C1 segment of cervical spinal cord (tissue), 14 donors: ENCODE data around the gene TENT5C.
A peak's percentile ranks its signal among the peaks of the same experiment; 100 is the strongest.

Experiments used
- DNase-seq, 14 donors: peaks; one replicate each; lab custom pipeline; 2025; lab: John Stamatoyannopoulos, UW

The TENT5C gene

GRCh38 chr1:117573386-117574023 lies 32.3 kb upstream of the TENT5C start:
- DNase-seq = no peak

- DNase-seq = no peak
Observed at GRCh38 chr1:117574161-117574835, 31.6 kb upstream of the TENT5C start.

DNA sequence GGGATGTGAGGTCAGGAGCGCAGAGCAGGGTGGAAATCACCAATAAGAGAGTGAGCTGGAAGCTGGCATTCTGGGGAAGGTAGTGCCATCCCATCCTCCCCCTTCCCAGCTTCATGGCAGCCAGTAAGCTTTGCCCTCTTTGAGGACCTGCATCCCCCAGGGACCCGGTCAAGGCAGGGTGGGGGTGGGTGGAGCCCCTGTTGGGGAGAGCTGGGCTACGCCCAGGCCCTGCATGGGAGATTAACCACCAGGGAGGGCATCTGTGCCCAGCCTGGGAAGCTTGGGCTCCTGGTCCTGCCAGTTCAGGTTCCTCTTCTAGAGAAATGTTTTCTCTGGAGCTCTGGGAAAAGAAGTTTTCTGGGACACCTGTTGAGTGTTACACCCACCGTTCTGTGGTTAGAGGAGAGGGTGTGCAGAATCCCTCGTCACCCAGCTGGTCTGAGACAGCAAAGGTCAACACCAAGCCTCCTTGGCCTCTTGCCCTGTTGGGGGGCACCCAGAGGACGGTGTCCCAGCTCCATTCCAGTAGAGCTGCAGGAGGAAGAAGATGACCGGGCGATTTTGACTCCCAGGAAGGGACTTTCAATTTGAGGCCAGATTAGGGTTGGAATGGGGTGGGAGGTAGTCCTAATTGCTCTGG lies 30.1 kb upstream of the TENT5C start:
- DNase-seq = no peak

DNA sequence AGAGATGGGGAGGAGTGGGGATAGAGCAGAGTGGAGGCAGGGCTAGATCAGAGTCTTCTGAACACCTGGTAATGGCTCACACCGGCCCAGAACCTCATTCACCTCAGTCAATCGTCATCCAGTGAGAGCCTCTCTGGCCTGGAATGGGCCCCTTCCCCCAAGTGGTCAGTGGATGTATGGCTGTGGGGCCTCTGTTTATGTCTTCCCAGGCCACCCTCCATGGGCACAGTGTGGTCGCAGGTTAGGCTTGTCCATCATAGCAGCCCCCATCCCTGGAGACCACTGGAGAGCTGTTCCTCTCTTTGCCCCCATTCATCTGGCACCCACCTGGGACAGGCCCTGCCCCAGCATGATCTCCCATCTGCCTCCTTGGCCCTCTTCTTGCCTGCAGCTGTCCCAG lies 29.6 kb upstream of the TENT5C start:
- no peak for DNase-seq

- DNase-seq = no peak
Observed at GRCh38 chr1:117577191-117577885, 28.5 kb upstream of the TENT5C start.

- DNase-seq = no peak
Observed at GRCh38 chr1:117578466-117578865, 27.4 kb upstream of the TENT5C start.

- DNase-seq = no peak
Observed at GRCh38 chr1:117579221-117579906, 26.5 kb upstream of the TENT5C start.

GRCh38 chr1:117580436-117580835 lies 25.4 kb upstream of the TENT5C start:
- DNase-seq = no peak

- no peak for DNase-seq
Observed at GRCh38 chr1:117580882-117581281, 25.0 kb upstream of the TENT5C start.

DNA sequence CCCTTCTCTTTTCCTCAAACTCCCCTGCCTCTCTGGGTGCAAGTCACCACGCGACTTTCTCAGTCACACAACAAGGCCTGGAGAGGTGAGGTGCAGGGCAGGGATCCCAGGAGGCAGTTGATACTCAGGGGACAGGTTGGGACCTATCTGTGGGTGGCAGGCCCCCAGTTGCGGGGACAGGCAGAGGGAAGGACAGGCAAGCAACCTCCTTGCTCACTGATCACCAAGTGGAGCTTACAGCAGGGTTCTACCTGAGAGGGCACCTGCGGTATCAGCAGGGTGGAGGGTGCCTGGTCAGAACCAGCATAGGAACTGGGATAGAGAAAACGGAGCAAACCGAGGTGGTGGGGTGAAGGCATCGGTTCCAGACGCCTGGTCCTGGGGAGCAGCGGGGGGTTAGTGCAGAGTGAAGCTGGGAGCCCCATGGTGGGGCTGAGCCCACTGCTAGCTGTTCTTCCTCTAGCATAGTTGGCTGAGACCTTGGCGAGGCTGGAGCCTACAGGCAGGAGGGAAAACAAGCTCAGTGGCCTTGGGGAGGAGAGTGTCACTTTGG lies 24.4 kb upstream of the TENT5C start:
- no peak for DNase-seq

DNA sequence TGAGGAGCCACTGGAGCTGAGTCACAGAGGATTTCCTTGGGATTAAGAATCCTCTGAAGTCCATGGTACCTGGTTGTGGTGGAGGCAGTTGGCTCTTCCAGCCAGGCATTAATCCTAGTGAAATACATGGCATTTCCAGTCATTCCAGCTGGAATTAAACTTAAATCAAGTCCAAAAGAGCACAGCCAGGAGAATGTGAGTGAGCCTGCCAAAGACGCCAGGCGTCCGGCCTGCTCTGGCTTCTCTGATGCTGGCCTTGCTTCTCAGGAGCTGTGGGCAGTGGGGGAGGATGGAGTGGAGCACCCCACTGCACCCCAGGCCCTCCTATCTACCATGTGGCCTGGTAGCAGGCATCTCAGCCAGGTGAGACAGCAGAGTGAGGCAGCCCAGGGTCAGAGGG lies 23.4 kb upstream of the TENT5C start:
- peak in 1 of 14 donors; percentile 9 for DNase-seq

DNA sequence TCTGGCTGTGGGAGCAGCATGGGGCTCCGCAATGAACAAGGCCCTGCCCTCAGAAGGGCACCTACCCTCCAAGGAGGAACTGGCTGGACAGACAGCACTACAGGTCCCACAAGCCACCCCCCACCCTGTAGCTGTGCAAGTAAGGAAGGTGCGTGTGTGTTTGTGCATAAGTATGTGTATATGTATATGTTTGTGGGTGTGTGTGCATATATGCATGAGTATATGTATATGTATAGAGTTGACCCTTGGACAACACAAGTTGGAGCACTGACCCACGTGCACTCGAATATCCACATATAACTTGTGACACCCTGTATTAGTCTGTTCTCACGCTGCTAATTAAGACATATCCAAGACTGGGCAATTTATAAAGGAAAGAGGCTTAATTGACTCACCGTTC lies 22.6 kb upstream of the TENT5C start:
- no peak for DNase-seq

- DNase-seq = no peak
Observed at GRCh38 chr1:117584181-117584580, 21.7 kb upstream of the TENT5C start.

GRCh38 chr1:117585086-117585485 lies 20.8 kb upstream of the TENT5C start:
- DNase-seq = no peak

- no peak for DNase-seq
Observed at GRCh38 chr1:117586337-117586736, 19.5 kb upstream of the TENT5C start.

- DNase-seq = peak in 3 of 14 donors; percentile 11 to 29 (median 19)
Observed at GRCh38 chr1:117586747-117587498, 18.9 kb upstream of the TENT5C start.

DNA sequence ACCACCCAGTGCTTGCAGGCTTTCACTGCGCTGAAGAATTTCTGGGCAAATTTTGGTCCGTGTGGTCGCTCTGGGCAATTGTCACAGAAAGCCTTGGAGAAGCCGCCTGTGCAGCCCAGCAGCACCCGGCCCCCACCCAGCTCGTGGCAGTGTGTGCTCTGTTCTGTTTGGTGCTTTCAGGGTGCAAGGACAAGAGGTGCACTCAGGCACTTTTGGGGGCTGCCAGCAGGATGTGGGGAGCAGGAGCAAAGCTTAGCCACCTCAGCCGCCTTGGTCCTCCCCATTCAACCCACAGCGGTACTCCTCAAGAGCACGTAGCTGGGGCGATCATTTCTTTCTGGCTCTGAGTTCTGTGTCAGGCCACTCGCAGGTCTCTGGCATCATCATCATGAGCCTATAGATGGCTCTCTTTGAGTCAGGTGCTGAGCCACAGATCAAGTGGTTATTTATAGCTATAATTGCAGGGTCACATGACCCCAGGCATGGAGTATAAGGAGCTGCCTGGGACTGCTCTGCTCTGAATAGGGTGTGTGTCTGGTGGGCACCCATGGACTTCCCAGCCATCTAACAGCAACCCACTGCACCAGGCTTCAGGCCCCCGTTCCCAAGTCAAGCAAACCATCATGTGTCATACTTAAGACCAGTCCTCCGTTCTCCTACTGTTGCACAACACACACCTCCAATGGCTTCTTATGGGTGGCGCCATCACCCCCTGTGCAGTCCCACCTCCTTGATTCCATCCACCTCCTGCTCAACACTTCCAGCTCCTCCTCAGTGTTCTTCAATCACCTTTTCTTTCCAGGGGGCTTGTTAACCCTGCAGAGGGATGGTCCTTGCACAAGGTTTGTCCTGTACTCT lies 18.1 kb upstream of the TENT5C start:
- no peak for DNase-seq

GRCh38 chr1:117589544-117589943 lies 16.3 kb upstream of the TENT5C start:
- no peak for DNase-seq

GRCh38 chr1:117590273-117590925 lies 15.4 kb upstream of the TENT5C start:
- DNase-seq = no peak
